Subcutaneous adipose tissue (tissue), 4 donors: ENCODE measurements around the gene SLC6A7. TPM values are rescaled to one million over a fixed set of nuclear protein-coding genes. Genes with fewer than 3 reads are reported as not detected.

Source experiments
- total RNA-seq, 4 donors: library from RNA; depleted of rRNA; stranded (reverse); fragments of >200 nt; gene quantifications; one replicate each; pipeline ENCODE4 v1.1.0, GENCODE V29; 2016
- TF ChIP-seq, protein P1 (sequence below): fragments of 450-650 bp; IDR thresholded peaks from one replicate; pipeline ENCODE4 v1.5.1; 2016; ENCODE audit warnings: low read depth, mild to moderate bottlenecking, control low read depth, antibody characterized with exemption, moderate library complexity

SLC6A7 gene
- total RNA-seq, 4 donors from 2014 or later: 0.17 TPM; not detected in 3

DNA sequence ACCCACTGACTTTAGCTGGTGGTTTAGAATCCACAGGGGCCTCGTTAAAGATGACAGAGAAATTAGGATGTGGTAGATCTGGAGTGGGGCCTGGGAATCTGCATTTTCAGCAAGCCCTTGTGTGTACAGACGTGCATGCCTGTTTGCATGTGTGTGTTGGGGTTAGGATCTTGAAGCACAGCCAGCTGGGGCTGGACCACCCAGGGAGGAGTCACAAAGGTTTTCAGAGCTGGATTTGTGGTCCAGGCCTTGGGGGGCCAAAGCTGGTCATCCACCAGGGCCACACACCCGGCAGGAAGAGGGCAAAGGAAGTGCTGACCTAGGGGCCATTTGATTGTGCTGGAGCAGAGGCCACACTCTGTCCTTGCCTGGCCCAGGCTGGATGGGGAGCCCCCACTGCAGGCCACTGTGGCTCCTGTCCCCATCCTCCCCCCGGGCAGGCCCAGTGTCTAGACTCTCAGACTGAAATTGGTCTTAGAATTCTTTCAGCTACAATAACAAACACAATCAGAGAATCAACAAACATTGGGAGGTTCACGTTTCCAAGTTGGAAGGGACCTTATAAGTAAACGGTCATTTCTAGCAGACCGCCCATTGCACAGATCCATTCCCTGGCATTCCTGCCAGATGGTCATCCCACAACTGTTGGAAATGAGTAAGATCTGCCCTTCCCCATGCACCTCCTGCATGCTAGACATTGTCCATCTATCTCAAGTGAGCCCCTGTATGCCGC, 13.0 kb upstream of the SLC6A7 start:
- TF ChIP-seq, protein P1, sequence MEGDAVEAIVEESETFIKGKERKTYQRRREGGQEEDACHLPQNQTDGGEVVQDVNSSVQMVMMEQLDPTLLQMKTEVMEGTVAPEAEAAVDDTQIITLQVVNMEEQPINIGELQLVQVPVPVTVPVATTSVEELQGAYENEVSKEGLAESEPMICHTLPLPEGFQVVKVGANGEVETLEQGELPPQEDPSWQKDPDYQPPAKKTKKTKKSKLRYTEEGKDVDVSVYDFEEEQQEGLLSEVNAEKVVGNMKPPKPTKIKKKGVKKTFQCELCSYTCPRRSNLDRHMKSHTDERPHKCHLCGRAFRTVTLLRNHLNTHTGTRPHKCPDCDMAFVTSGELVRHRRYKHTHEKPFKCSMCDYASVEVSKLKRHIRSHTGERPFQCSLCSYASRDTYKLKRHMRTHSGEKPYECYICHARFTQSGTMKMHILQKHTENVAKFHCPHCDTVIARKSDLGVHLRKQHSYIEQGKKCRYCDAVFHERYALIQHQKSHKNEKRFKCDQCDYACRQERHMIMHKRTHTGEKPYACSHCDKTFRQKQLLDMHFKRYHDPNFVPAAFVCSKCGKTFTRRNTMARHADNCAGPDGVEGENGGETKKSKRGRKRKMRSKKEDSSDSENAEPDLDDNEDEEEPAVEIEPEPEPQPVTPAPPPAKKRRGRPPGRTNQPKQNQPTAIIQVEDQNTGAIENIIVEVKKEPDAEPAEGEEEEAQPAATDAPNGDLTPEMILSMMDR: no peak

DNA sequence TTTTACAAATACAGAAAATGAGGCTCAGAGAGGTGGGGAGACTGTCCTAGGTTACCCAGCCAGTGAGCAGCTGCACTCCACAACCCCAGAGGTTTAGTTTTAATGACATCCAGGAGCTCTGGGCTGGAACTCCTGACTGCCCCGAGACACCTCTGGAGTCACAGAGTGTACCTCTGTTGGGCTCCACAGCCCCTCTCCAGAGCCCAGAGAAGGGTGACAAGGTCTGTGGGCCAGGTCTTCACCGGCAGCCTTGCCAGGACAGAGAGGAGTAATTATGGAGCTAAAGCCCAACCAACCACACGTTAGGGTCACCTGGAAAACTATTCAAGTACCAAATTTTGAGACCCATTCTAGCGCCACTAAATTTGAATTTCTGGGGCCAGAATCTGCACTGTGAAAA, 12.1 kb upstream of the SLC6A7 start:
- TF ChIP-seq, protein P1: no peak

DNA sequence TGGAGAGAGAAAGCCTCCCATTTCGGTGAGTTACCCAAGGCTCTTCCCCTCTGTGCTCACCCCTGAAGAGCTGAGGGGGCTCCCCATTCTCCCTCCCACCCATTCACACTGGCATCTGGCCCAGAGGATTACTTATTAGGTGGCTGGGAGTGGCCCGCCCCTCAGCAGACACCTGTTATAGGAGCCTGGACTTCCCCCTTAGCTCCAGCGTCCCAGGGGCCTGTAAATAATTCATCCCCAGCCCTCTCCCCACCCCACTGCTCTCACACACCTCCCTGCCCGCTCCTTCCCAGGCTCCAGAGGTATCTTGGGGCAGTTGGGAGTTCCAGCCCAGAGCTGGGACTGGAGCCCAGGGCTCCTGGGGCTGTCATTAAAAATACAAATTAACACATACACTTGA, 11.6 kb upstream of the SLC6A7 start:
- TF ChIP-seq, protein P1: no peak

DNA sequence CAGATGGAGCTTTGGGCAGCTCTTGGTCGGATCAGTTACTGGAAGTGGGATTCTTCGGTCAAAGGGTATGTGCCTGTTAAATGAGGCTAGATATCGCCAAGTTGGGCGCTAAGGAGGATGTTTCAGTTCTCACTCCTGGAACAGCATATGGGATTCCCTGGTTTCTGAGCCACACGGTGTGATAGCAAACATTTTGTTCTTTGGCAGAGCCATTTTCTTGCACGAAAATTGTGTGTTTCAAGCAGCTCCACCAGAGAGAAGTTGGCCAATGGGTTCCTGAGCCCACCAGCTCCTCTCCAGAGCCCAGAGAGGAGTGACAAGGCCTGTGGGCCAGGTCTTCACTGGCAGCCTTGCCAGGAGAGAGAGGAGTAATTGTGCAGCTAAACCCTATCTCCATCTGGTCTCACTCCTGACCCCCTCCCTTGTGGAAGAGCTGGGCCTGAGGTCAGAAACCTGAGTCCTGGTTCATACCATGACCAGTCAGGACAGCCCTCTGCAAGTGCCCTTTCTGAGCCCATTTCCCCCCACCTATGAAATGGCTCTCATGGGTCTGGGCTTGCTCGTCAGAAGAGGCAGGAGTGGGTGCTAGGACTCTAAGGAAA, 10.7 kb upstream of the SLC6A7 start:
- TF ChIP-seq, protein P1: no peak

DNA sequence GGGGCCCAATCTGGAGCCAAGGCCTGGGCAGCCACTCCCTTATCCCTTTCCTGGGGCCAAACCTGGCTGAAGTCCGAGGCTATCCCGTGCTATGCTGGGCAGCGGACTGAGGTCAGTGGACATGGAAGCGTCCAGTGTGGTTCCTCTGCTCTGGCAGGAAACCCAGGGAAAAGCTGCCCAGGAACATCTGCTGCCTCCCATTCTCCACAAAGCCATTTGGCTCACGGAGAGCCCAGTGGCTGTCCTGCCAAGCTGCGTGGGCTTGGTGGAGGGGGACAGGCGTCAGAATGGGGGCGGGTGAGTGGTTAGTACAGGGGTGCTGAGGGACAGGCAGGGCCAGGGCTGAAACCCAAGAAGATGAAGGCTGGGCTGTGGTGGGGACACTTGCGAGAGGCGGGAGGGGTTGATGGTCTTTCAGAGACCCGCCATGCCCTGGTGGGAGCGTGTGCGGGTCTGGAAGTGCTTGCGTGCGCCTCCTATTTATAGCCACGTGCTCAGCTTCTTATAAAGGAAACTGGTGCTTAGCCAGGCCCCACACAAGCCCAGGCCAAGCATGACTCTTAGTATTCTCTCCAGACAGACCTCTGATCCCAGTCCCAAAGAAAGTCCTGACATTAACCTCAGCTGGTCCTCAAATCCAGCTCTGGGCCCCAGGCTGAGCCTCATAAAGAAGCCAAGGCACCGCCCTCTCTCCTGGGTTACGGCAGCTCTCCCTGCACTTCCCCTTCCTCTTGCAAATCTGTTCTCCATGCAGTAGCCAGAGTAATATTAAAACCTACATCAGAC, 9.4 kb upstream of the SLC6A7 start:
- TF ChIP-seq, protein P1: no peak

DNA sequence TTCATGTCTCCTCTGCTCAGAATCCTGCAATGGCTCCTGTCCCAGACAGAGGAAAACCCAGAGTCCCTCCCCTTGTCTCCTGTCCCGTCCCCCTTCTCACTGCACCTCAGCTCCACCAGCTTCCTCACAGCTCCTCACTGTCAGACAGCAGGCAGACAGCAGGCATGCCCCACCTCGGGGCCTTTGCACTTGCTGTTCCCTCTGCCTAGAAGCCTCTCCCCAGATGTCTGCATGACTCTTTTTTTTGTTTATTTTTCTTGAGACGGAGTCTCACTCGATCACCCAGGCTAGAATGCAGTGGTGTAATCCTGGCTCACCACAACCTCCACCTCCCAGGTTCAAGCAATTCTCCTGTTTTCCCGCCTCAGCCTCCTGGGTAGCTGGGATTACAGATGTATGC, 8.8 kb upstream of the SLC6A7 start:
- TF ChIP-seq, protein P1: no peak
